ENCODE data around the gene FLNC. TPM values are rescaled to one million over a fixed set of nuclear protein-coding genes. Genes with fewer than 3 reads are reported as not detected.

Gene FLNC
- total RNA-seq, 1 donor from 2014 or later: 6.7 TPM

DNA sequence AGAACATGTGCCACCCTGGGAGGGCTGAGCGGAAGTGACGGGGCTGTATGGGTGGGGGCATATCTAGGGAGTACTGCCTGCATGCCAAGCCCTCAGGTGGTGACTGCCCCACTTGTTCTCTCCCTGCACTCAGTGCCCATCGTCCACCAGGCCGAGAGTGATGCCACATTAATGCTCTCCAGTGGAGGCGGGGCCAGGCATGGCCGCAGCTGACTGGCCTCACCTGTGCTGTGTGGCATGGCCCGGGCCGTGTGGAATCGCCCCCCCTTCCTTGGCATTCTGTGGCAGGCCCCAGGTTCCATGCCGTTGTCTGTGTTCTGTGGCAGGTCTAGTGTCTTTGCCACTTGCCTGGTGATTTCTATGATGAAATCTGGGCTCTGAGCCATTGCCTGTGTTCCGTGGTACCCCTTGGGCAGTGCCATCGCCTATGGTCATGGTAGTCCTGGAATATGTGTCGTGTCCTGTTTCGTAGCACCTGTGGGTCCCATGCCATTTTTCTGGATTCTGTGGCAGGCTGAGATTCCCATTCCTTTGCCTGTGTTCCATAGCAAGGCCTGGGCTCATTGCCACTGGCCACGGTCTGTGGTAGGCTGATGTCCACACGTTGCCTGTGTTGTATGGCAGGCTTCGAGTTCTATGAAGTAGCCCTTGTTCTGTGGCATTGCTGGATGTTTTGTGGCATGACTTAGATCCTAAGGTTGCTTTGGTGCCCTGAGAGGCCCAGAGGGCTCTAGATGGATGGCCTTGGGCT lies 8.9 kb downstream of the FLNC start:
- DNase-seq (ENCODE audit: low spot score): no peak
- no peaks in the 10 kb centered on the region for H3K79me2 ChIP-seq (ENCODE audit: low read depth)

DNA sequence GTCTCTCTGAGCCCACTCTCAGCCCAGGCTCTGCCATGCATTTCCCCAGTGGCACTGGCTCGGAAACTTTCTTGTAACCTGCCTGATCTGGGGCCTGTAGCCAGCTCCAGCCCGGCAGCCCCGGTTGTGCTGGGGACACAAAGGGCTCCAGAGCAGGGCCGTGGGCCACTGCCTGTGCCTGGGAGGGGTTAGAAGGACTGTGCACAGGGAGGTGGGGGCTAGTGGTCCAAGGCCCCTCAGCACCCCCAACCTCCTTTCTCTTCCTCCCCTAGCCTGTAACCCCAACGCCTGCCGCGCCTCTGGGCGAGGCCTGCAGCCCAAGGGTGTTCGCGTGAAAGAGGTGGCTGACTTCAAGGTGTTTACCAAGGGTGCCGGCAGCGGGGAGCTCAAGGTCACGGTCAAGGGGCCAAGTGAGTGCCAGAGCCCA lies 9.6 kb downstream of the FLNC start:
- no peaks in the 10 kb centered on the region for H3K36me3 ChIP-seq
- Mint-ChIP-seq H3K27ac (no peak overlapping the region), H3K4me3 (no peak overlapping the region), H3K4me1 (peaks cover 2% of the 10 kb centered on the region), H3K36me3 (peaks cover under 1% of the 10 kb centered on the region), H3K27me3 (ENCODE audit: insufficient read depth, low read depth) (peaks cover 3% of the 10 kb centered on the region), H3K9me3 (no peaks in the 10 kb centered on the region)
- no peak for TF ChIP-seq EZH2phosphoT487 (IDR thresholded peaks at IDR 0.05)
- TF ChIP-seq, protein P1, sequence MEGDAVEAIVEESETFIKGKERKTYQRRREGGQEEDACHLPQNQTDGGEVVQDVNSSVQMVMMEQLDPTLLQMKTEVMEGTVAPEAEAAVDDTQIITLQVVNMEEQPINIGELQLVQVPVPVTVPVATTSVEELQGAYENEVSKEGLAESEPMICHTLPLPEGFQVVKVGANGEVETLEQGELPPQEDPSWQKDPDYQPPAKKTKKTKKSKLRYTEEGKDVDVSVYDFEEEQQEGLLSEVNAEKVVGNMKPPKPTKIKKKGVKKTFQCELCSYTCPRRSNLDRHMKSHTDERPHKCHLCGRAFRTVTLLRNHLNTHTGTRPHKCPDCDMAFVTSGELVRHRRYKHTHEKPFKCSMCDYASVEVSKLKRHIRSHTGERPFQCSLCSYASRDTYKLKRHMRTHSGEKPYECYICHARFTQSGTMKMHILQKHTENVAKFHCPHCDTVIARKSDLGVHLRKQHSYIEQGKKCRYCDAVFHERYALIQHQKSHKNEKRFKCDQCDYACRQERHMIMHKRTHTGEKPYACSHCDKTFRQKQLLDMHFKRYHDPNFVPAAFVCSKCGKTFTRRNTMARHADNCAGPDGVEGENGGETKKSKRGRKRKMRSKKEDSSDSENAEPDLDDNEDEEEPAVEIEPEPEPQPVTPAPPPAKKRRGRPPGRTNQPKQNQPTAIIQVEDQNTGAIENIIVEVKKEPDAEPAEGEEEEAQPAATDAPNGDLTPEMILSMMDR (IDR thresholded peaks at IDR 0.05): no peak
- TF ChIP-seq EZH2 (IDR thresholded peaks at IDR 0.05): no peak
- no peaks in the 10 kb centered on the region for H3K9me3 ChIP-seq (ENCODE audit: low read depth)
- no peaks in the 10 kb centered on the region for H3K4me1 ChIP-seq
- H3K4me2 ChIP-seq: no peak overlapping the region
- H3K79me2 ChIP-seq (ENCODE audit: low read depth): no peaks in the 10 kb centered on the region
- no peak for DNase-seq (ENCODE audit: low spot score)
- H3K9ac ChIP-seq: no peak overlapping the region
- H3K27ac ChIP-seq: no peak overlapping the region
- H3F3A ChIP-seq (ENCODE audit: low read depth): peaks cover 5% of the 10 kb centered on the region
- H3K27me3 ChIP-seq: no peaks in the 10 kb centered on the region
- H3K4me3 ChIP-seq: no peak overlapping the region
- H2AFZ ChIP-seq (replicated peaks): no peak overlapping the region
- no peaks in the 10 kb centered on the region for H4K20me1 ChIP-seq (ENCODE audit: low read depth)

More for the DNA sequence above, 8.9 kb downstream of the FLNC start:
- no peaks in the 10 kb centered on the region for H3K9me3 ChIP-seq (ENCODE audit: low read depth)
- peaks cover 5% of the 10 kb centered on the region for H3K4me1 ChIP-seq
- Mint-ChIP-seq H3K4me1 (peaks cover 7% of the 10 kb centered on the region), H3K36me3 (no peaks in the 10 kb centered on the region), H3K9me3 (no peaks in the 10 kb centered on the region), H3K27me3 (ENCODE audit: insufficient read depth, low read depth) (peaks cover 3% of the 10 kb centered on the region), H3K4me3 (no peak overlapping the region), H3K27ac (peak overlapping the region; percentile 46)
- no peaks in the 10 kb centered on the region for H4K20me1 ChIP-seq (ENCODE audit: low read depth)
- H3F3A ChIP-seq (ENCODE audit: low read depth): peaks cover 11% of the 10 kb centered on the region
- H2AFZ ChIP-seq (replicated peaks): no peak overlapping the region
- TF ChIP-seq, protein P1 (IDR thresholded peaks at IDR 0.05): no peak
- TF ChIP-seq EZH2phosphoT487 (IDR thresholded peaks at IDR 0.05) (no peak), EZH2 (IDR thresholded peaks at IDR 0.05) (no peak)
- H3K36me3 ChIP-seq: no peaks in the 10 kb centered on the region
- no peak overlapping the region for H3K4me3 ChIP-seq
- no peaks in the 10 kb centered on the region for H3K27me3 ChIP-seq
- no peak overlapping the region for H3K4me2 ChIP-seq
- H3K27ac ChIP-seq: no peak overlapping the region
- H3K9ac ChIP-seq: no peak overlapping the region

DNA sequence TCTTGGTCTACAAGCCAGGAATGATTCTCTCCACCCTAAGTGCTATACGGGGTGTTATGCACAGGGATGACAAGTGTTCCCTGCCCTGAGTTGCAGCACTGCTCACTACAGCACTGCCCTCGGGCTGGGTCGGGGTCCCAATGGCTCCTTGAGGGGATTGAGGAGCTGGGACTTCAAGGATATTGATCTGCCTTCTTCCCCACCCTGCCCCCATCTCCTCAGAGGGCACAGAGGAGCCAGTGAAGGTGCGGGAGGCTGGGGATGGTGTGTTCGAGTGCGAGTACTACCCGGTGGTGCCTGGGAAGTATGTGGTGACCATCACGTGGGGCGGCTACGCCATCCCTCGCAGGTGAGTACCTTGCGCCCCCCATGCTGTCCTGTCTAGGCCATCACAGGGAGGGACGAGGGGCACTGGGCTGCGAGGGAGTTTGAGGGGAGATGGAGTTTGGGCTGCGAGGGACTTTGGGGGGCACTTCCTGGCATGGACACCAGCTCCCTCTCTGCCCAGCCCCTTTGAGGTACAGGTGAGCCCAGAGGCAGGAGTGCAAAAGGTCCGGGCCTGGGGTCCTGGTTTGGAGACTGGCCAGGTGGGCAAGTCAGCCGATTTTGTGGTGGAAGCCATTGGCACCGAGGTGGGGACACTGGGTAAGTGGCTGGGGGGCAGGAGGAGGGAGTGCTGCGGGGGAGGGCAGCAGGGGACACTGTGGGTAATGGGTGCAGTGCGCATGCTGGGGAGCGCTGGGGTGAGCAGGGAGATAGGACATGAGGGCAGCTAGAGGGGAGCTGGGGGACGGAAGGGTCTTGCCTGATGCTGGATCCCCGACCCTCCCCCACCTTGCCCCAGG lies 10.3 kb downstream of the FLNC start:
- Histone ChIP-seq H3K9ac (no peak overlapping the region), H3K4me3 (no peak overlapping the region), H3K36me3 (no peaks in the 10 kb centered on the region), H4K20me1 (ENCODE audit: low read depth) (no peaks in the 10 kb centered on the region), H3K9me3 (ENCODE audit: low read depth) (no peaks in the 10 kb centered on the region), H2AFZ (replicated peaks) (no peak overlapping the region), H3F3A (ENCODE audit: low read depth) (peaks cover 5% of the 10 kb centered on the region), H3K27me3 (no peaks in the 10 kb centered on the region), H3K27ac (no peak overlapping the region), H3K4me1 (no peaks in the 10 kb centered on the region), H3K4me2 (no peak overlapping the region), H3K79me2 (ENCODE audit: low read depth) (no peaks in the 10 kb centered on the region)
- Mint-ChIP-seq H3K36me3 (peaks cover 2% of the 10 kb centered on the region), H3K27ac (peak overlapping the region; percentile 72), H3K4me3 (no peak overlapping the region), H3K4me1 (no peaks in the 10 kb centered on the region), H3K9me3 (no peaks in the 10 kb centered on the region), H3K27me3 (ENCODE audit: insufficient read depth, low read depth) (peaks cover 3% of the 10 kb centered on the region)
- DNase-seq (ENCODE audit: low spot score): no peak
- TF ChIP-seq EZH2phosphoT487 (IDR thresholded peaks at IDR 0.05): no peak
- TF ChIP-seq, protein P1 (IDR thresholded peaks at IDR 0.05): no peak
